Jurkat, Clone E6-1 (cell line): Measurements from ENCODE around the gene GRIN1.
"Not testable (repeated sequence)": the region's sequence is repeated elsewhere in the genome, so short reads cannot be mapped to it uniquely, and the experiment has no call there.

Experiments
- DNase-seq: peaks from one replicate; pipeline ENCODE4 v3.0.0-alpha.2; 2011; ENCODE audit warnings: low read depth, low spot score
- H3K4me3 ChIP-seq: 2 replicates; pipeline ENCODE4 v1.5.1; 2011; ENCODE audit warnings: mild to moderate bottlenecking, low read length, control low read depth, moderate library complexity

GRIN1 gene

DNA sequence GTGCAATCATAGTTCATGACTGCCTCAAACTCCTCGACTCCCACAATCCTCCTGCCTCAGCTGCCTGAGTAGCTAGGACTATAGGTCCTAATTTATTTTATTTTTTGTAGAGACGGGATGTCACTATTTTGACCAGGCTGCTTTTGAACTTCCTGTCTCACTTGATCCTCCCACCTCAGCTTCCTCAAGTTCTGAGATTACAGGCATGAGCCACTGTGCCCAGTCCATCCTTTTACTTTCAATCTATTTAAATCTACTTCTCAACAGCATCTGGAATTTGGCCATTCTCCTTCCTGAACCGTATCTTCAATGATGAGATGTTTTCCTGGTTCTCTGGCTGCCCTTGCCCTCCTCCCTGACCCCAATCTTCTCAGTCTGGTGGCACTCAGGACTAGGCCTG is 12.2 kb upstream of the GRIN1 start:
- no peak for DNase-seq
- H3K4me3 ChIP-seq: peak overlapping the region; percentile 72

DNA sequence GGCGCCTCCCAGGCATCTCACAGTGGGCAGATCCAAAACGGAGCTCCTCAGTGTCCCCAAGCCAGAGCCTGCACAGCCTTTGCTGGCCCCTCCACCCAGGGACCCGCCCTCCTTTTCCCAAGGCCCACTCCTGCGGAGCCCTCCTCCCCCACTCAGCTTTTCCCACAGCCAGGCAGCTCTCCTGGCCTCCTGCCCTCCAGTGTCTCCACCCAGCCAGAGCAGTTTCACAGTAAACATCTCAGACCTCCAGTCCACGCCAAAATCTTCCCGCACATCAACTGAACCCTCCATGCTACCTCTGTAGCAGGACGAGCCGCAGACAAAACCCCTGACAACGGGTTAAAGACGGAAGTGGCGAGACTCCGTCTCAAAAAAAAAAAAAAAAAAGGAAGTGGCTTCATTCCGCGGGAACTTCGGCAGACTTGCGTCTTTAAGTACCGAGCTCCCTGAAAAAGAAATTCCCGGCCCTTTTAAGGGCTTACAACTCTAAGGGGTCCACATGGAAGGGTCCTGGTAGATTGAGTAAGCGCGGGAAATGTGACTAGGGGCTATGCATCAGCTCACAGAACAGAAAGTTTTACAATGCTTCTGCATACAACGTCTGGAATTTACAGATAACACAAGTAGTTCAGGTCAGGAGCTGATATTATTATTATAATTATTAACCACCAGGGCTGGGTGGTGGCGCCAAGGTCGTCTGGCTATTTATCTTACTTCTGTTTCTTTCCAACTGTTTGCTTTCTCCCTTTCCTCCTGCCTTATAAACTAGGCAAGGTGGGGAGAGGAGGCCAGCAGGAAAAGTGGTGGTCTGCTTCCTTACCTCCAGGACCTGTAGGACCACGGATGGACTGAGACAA is 11.4 kb upstream of the GRIN1 start:
- peak overlapping the region; percentile 72 for H3K4me3 ChIP-seq
- peak; percentile 87 for DNase-seq

DNA sequence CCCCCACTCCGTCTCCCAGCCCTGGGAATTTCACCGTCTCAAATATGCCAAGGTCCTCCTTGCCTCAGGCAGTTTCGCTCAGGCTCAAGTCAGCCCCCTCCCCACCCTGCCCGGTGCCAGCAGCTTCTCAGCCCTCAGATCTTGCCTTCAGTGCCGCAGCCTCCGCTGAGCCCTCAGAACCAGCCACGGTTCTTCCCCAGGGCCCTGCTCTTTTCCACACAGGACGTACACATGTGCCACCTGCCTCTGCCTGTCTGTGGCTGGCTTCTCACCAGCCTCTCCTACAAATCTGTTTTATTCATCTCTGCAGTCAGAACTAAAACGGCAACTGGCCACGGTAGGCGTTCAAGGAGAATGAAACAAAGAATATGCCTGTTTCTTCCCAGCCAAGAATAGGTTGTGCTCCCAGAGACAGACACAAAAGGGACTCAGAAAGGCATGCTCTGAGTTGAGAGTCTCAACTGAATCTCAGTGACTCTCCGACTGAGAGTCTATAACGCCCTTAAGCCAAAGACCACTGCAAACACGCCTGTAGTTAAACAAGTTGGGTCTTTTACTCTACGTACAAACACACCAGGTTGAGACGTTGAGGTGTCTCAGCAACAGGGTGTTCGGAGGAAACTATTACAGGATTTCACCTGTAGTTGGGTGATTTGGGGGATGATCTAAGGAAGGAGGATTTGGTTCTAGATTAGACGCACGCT is 10.6 kb upstream of the GRIN1 start:
- peak; percentile 22 for DNase-seq
- peak overlapping the region; percentile 72 for H3K4me3 ChIP-seq

DNA sequence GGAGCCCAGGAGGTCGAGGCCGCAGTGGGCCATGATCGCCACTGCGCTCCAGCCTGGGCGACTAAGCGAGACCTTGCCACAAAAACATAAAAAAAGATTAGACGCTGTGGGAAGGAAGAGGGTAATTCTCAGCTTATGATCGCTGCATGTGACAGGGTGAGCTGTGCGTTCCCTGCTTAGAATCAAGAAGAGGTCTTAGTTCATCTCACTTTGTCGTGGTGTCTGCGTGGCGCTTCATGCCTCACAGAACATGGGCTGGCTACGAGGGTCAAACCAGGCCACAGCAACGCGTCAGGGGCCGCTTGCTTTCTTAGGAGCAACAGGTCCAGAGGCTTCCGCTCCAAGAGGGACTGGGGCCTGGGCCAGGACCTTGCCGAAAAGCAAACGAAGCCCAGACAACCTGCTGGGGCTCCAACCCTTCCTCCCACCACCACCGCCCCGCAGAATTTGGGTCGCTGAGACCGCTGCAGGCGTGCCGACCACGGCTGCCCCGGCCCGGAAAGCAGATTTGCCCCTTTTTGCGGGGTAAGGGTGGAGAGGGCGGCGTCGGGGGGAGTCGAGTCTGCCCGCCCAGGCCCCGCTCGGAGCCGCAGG is 10.0 kb upstream of the GRIN1 start:
- DNase-seq: peak; percentile 33

DNA sequence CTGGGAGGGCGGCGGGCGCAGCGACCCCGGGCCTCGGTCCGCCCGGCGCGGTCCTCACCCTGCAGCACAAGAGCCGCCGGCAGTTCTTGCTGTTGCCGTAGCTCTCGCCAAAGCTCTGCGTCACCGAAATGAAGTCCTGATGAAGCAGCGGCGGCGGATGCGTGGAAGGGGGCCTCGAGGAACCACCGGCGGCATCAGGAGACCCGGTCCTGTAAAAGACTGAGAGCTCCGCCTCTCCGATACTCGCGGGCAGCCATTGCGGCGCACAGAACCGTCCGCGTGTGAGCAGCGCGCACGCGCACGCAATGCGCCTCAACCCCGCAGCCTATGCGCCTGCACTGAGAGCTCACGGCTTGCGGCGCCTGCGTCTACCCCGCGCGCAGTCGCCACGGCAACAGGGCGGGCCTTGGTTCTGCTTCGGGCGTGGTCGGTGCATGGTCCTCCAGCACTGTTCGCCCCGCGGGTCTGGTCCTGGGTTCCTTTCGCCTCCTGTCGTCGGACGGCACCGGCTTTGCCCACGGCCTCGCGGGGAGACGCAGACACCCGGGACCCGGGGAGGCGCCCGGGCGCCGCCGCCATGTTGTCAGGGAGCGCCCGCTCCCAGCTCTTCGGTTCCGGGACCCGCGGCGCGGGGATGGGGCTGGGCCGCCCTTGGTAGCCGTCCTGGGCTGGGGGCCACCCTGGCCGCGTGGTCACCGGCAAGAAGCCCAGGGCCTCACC is 9.3 kb upstream of the GRIN1 start:
- peak overlapping the region; percentile 72 for H3K4me3 ChIP-seq
- DNase-seq: peak; percentile 90

More for the DNA sequence above, 10.0 kb upstream of the GRIN1 start:
- H3K4me3 ChIP-seq: peak overlapping the region; percentile 72

DNA sequence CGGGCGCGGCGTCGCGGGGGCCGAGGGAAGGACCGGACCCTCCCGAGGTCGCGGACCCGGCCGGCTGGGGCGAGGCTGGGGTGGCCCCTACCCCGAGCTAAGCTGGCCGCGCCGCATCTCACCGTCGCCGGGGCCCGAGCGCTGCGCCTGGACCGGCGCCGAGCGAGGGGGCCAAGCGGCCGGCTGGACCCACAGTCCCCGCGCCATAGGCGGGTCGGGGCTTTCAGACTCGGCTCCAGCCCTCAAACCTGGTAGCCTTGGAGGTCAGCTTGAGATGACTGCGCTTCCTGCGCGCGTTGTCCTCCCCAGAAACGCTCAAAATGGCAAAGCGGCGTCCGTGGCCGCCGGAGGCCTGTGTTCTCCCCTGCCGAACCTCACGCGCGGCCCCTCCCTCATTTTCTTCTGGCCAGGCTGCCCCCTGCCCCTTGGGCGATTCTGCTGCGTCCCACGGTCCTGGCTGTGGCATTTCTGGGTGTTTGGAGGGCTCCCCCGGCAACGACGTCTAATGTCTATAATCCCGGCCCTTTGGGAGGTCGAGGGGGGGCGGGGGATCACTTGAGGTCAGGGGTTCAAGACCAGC is 8.7 kb upstream of the GRIN1 start:
- DNase-seq: no peak
- H3K4me3 ChIP-seq: peak overlapping the region; percentile 72

DNA sequence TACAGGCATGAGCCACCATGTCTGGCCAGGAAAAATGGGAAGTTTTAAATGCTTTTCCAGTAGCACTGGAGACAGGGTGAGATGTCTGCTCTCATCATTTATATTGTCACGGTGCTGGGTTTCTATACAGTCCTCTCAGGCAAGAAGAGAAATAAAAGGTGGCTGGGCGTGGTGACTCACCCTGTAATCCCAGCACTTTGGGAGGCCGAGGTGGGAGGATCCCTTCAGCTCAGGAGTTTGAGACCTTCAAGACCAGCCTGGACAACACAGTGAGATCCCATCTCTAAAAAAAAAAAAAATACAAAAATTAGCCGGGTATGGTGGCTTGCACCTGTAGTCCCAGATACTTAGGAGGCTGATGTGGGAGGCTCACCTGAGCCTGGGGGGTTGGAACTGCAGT is 4.8 kb upstream of the GRIN1 start:
- H3K4me3 ChIP-seq: no peak overlapping the region
- DNase-seq: no peak

DNA sequence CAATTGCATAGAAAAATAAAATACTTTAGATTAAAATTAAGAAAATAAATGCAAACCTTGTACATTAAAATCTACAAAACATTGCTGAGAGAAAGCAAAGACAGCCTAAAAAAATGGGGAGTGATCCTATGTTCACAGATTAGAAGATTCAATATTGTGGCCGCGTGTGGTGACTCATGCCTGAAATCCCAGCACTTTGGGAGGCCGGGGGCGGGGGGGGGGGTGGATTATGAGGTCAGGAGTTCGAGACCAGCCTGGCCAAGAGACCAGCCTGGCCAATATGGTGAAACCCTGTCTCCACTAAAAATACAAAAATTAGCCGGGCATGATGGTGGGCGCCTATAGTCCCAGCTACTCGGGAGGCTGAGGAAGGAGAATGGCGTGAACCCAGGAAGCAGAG is 3.8 kb upstream of the GRIN1 start:
- not testable (repeated sequence) for H3K4me3 ChIP-seq

DNA sequence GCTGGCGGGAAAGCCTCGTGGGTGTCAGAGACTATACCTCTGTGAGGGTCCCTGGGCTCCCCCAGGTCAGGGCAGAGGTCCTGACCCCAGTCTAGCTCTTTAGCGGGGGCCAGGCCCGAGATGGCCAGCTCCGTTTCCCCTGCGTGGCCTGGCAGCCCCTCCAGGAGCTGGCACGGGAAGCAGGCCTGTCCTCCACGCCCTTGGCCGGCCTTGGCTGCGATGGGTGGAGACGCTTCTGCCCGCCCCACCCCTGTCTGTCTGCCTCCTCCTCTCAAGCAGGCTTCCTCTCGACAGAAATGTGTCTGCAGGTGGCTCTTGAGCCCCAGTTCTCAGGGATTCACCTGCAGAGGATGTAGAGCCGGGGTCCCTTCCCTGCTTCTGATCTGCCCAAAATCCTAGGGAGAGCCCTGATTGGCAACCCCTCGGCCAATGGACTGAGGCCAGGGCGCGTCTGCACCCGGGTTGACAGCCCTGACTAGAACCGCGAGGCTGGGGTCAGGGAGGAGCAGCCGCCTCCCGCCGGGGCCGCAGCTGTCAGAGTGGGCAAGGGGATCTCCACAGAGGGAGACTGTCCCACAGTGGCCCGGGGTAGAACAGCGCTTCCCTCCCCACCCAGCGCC is 2.6 kb upstream of the GRIN1 start:
- no peak overlapping the region for H3K4me3 ChIP-seq
- no peak for DNase-seq

More for the DNA sequence above, 3.8 kb upstream of the GRIN1 start:
- not testable (repeated sequence) for DNase-seq

DNA sequence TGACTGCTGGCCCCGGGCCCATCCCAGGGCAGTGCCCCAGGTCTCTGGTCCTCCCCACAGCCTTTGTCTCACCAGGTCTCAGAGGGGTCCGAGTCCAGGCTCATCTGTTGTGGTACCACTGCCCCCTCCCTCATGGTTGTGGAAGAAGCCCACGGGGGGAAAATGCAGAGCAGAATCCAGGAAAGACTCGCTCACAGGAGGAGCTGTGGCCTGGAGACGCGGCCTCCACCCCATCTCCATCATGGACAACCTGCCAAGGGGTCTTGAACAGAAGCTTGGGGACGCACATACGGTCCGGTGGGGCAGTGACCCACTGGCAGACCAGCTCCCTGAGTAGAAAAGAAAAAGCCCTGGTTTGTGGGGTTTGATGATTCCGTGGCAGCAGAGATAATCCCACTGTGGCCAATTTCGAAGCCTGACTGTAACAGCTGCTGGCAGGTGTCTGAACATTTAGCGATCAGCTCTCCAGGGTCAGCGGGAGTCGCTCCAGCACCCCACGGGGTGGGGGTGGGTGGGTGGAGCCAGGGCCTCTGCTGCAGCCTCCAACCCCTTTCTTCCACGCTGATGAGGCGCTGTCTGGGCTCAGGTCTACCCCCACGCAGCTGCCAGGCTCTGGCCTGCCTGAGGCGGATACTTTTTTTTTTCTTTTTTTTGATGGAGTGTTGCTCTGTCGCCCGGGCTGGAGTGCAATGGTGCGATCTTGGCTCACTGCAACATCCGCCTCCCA is 1.9 kb upstream of the GRIN1 start:
- no peak for DNase-seq
- H3K4me3 ChIP-seq: no peak overlapping the region

DNA sequence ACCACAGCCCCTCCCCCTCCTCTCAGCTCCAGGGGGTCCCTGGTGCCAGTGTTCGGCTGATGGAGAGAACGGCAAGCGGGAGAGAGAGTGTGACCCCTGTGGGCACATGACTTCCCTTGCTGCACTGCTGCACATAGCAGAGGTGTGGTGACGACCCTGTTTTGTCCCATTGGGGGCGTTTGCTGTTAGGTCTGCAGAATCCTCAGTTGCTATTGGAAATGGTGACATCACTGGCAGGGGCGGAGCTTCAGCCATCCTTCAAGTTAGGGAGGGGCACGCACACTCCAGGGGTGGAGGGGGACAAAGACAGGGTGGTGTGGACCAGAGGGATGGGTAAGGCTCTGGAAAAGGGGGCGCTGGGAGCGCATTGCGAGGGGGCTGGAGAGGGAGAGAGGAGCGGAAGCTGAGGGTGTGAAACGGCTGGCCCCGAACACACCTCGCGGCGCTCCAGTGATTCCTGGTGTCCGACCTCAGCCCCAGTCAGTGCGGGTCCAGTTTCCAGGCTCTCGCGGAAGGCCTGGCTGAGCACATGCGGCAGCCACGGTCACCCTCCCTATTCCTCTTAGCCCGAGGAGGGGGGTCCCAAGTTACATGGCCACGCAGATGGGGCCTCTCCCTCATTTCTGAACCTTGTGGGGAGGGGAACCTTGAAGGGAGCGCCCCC is 764 bp upstream of the GRIN1 start:
- H3K4me3 ChIP-seq: no peak overlapping the region
- DNase-seq: peak; percentile 79

DNA sequence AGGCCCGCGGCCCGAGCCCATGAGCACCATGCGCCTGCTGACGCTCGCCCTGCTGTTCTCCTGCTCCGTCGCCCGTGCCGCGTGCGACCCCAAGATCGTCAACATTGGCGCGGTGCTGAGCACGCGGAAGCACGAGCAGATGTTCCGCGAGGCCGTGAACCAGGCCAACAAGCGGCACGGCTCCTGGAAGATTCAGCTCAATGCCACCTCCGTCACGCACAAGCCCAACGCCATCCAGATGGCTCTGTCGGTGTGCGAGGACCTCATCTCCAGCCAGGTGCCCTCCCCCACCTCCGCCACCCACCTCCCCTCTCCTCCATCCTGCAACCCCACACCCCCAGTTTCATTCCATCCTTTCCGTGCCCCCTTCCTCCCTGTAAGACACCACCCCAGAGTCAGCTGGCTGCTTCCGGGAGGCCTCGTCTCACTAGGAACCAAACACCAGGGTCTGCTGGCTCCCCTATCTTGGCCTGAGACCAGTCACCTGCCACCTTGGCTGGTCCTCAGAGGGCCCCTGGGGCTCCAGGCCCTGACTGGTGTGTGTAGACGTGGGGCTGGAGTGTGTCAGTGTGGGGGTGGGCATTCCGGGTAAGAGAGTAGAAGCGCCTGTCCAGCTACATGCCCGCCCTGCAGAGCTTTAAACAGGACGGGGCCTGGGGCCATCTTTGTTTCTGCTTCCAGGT is 655 bp downstream of the GRIN1 start:
- H3K4me3 ChIP-seq: no peak overlapping the region
- no peak for DNase-seq

DNA sequence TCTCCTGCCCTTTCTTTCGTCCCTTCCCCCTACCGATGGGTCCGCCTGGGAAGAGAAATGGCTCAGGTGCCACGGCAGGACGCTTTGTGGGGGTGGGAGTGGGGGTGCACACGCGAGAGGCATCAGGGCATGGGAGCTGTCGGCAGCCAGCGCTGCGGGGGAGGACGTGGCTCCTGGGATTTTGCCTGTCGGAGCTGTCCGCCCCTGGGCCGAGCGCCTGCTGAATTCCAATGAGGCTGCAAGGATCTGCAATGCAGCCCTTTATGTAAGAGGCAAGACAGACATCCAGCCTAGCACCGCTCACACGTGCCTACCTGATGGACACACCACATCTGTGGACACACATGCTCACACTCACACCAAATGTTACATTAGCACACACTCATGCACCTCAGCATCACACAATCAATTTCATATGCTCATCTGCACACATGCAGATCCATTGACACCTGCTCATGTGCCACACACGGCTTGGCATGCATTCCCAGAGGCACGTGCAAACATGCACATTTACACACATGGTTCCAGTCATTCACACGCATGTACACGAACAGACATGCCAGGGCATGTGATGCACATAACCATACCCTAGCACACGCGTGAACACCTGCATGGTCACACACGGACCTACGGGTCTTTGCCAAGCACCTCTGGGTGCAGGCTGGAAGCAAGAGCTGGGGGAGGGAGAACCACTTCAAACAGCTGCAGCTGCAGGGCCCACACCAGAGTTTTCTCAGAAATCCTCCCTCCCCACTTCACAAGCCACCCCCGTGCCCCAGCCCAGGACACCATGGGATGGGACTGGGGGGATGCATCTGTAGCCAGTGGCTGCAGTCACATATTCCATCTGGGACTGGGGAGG is 1.4 kb downstream of the GRIN1 start:
- no peak overlapping the region for H3K4me3 ChIP-seq
- no peak for DNase-seq

DNA sequence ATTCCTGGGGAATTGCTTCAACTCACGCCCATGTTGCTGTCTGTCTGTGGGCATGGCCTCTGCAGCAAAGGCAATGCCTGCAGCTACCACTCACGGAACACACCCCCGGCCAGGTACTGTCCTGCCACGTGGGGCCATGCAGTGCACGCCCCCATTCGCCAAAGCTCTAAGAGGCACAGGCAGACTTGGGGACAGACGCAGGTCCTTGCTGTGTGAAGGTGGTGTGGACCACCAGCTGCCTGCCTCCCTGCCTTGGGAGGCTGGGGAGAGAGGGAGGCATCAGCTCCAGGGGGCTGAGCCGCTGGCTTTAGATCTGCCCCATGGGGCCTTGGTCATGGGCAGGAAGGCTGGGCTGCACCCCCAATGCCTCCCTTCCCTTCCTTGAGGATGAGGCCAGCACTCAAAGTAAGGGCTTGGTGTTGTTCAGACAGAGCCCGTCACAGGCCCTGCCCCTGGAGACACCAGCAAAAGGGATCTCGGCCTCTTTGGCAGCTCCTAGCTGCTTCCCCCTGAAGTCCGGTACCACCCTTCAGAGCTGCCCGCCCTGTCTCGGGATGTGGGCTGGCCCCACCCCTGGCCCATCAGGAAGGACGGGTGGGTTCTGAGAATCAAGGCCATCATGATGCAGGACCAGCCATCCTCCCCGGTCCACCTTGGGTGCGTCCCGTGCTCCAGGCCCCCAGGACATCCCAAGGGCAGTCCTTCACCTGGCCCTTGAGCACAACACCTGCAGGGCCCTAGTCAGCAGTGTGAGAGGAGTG is 2.3 kb downstream of the GRIN1 start:
- no peak overlapping the region for H3K4me3 ChIP-seq
- no peak for DNase-seq
